Nephron (organoid): Measurements from ENCODE around the gene ISG15.

Source experiments
- H3K27ac Mint-ChIP-seq, 3 experiments: 2 replicates each; pipeline ENCODE4 v1.8.0; 2020; ENCODE audit warnings: mixed read lengths in 3 of 3, mild to moderate bottlenecking in 2 of 3, moderate library complexity in 1 of 3
- H3K27me3 Mint-ChIP-seq: 2 replicates; pipeline ENCODE4 v1.8.0; 2021; ENCODE audit warnings: low read depth, mild to moderate bottlenecking, moderate library complexity, mixed read lengths
- H3K36me3 Mint-ChIP-seq: 2 replicates; pipeline ENCODE4 v1.8.0; 2020; ENCODE audit warnings: low read depth, mixed read lengths
- H3K4me1 Mint-ChIP-seq: 2 replicates; pipeline ENCODE4 v1.8.0; 2020; ENCODE audit warnings: mixed read lengths
- H3K4me3 Mint-ChIP-seq, 3 experiments: 2 replicates each; pipeline ENCODE4 v1.8.0; 2020; ENCODE audit warnings: mild to moderate bottlenecking in 3 of 3, mixed read lengths in 3 of 3, moderate library complexity in 2 of 3
- H3K9me3 Mint-ChIP-seq: 2 replicates; pipeline ENCODE4 v1.8.0; 2020; ENCODE audit warnings: mixed read lengths
- CTCF ChIP-seq, 3 experiments: fragments of 200-600 bp; sonication (generic); IDR thresholded peaks; one replicate each; pipeline ENCODE4 v1.5.0; 2021; ENCODE audit warnings: antibody characterized with exemption in 3 of 3; ENCODE audit not compliant: unreplicated experiment in 3 of 3

The ISG15 gene

GRCh38 chr1:997993-998744 is 15.1 kb upstream of the ISG15 start:
- no peaks in the 10 kb centered on the region for H3K36me3 Mint-ChIP-seq
- H3K27ac Mint-ChIP-seq, result no peak overlapping the region
- peaks cover 4% of the 10 kb centered on the region for H3K4me1 Mint-ChIP-seq
- H3K9me3 Mint-ChIP-seq, result peaks cover under 1% of the 10 kb centered on the region
- H3K27me3 Mint-ChIP-seq, result peaks cover 20% of the 10 kb centered on the region
- peak overlapping the region; percentile 77 to 81 (median 80) for H3K4me3 Mint-ChIP-seq
- no peak for TF ChIP-seq CTCF (IDR thresholded peaks at IDR 0.05; ENCODE audit: unreplicated experiment in 3 of 3)

- H3K4me1 Mint-ChIP-seq, result peaks cover 4% of the 10 kb centered on the region
- no peaks in the 10 kb centered on the region for H3K36me3 Mint-ChIP-seq
- H3K9me3 Mint-ChIP-seq, result no peaks in the 10 kb centered on the region
- peak overlapping the region; percentile 77 to 81 (median 80) for H3K4me3 Mint-ChIP-seq
- no peak for TF ChIP-seq CTCF (IDR thresholded peaks at IDR 0.05; ENCODE audit: unreplicated experiment in 3 of 3)
- H3K27me3 Mint-ChIP-seq, result peaks cover 20% of the 10 kb centered on the region
- H3K27ac Mint-ChIP-seq, result no peak overlapping the region
These were observed 14.6 kb upstream of the ISG15 start for GRCh38 chr1:998745-998994.

GRCh38 chr1:998995-999724 is 14.1 kb upstream of the ISG15 start:
- peaks cover 20% of the 10 kb centered on the region for H3K27me3 Mint-ChIP-seq
- no peak for TF ChIP-seq CTCF (IDR thresholded peaks at IDR 0.05; ENCODE audit: unreplicated experiment in 3 of 3)
- H3K9me3 Mint-ChIP-seq, result no peaks in the 10 kb centered on the region
- H3K4me3 Mint-ChIP-seq, result peak overlapping the region; percentile 62 to 71 (median 69)
- H3K36me3 Mint-ChIP-seq, result no peaks in the 10 kb centered on the region
- H3K4me1 Mint-ChIP-seq, result peaks cover 4% of the 10 kb centered on the region
- H3K27ac Mint-ChIP-seq, result no peak overlapping the region

- peaks cover 15% of the 10 kb centered on the region for H3K27me3 Mint-ChIP-seq
- TF ChIP-seq CTCF (IDR thresholded peaks at IDR 0.05; ENCODE audit: unreplicated experiment in 3 of 3), result no peak
- H3K27ac Mint-ChIP-seq, result peak within 1 kb of the TSS; percentile 74 to 94 (median 93)
- no peaks in the 10 kb centered on the region for H3K36me3 Mint-ChIP-seq
- H3K4me3 Mint-ChIP-seq, result peak within 1 kb of the TSS; percentile 87 to 91 (median 88)
- H3K9me3 Mint-ChIP-seq, result no peaks in the 10 kb centered on the region
- H3K4me1 Mint-ChIP-seq, result peaks cover 9% of the 10 kb centered on the region
These were observed 13.5 kb upstream of the ISG15 start, which contains the start of gene HES4 for GRCh38 chr1:999725-1000356. HES4 (minus strand) TSS chr1:1000097; CDS start chr1:999973, 124 bp downstream.

GRCh38 chr1:1000357-1001056 is 12.8 kb upstream of the ISG15 start:
- Mint-ChIP-seq H3K4me1 (peaks cover 16% of the 10 kb centered on the region), H3K27me3 (peaks cover 14% of the 10 kb centered on the region), H3K9me3 (no peaks in the 10 kb centered on the region), H3K27ac (peak overlapping the region; percentile 74 to 94 (median 93)), H3K36me3 (no peaks in the 10 kb centered on the region), H3K4me3 (peak overlapping the region; percentile 87 to 91 (median 88))
- TF ChIP-seq CTCF (IDR thresholded peaks at IDR 0.05; ENCODE audit: unreplicated experiment in 3 of 3), result no peak
